ENCODE measurements around the gene OARD1. TPM values are rescaled to one million over a fixed set of nuclear protein-coding genes. Genes with fewer than 3 reads are reported as not detected.

Gene OARD1
- total and polyA plus RNA-seq, 10 of the 15 experiments (the other 5 are each of a cell fraction or from before 2014, with no cell fraction given) = 19.0 to 63.5 (median 43.6) TPM

DNA sequence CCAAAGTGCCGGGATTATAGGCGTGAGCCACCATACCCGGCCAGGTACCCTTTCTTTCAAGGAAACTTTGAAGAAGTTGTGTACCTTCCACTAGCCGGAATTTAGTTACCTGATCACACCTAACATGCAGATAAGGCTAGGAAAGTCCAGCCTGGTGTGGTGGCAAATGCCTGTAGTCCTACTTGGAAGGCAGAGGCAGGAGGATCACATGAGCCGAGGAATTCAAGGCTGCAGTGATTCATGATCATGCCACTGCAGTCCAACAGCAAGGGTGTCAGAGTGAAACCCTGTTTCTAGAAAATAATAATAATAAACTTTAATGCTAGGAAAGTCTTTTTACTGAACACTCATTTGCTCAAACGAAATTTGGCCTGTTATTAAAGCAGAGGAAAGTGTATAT is 21.6 kb upstream of the OARD1 start:
- Histone ChIP-seq H3K27me3 (replicated peaks in 1 of 2; ENCODE audit: control insufficient read depth in 2 of 2, insufficient read depth in 2 of 2, low read length in 1 of 2) (no peaks in the 10 kb centered on the region), H3K4me2 (ENCODE audit: control insufficient read depth, insufficient read depth) (no peak overlapping the region), H2AFZ (ENCODE audit: control insufficient read depth, low read depth, low read length) (no peak overlapping the region), H3K27ac (ENCODE audit: control insufficient read depth, insufficient read depth) (no peak overlapping the region), H3K9ac (ENCODE audit: control insufficient read depth, insufficient read depth, low read length) (no peak overlapping the region), H3K4me1 (ENCODE audit: control insufficient read depth, insufficient read depth, low read length) (no peaks in the 10 kb centered on the region), H3K36me3 (ENCODE audit: control insufficient read depth in 2 of 2, insufficient read depth in 2 of 2, low read length in 1 of 2) (peaks cover 15 to 57% of the 10 kb centered on the region in 2 experiments), H4K20me1 (ENCODE audit: control insufficient read depth, insufficient read depth) (no peaks in the 10 kb centered on the region), H3K9me3 (replicated peaks; ENCODE audit: control insufficient read depth, insufficient read depth, low read length) (no peaks in the 10 kb centered on the region), H3K79me2 (ENCODE audit: control insufficient read depth, insufficient read depth, low read length) (no peaks in the 10 kb centered on the region), H3K4me3 (no peak overlapping the region)
- SMC1A ChIA-PET (ENCODE audit: uncharacterized antibody, unreplicated experiment) = interaction anchor here (2.1 kb wide), 1 partner anchor 226 kb away, joined by 12 read pairs; no protein-coding TSS in a partner anchor
- intact Hi-C loops (cut with micrococcal nuclease; ENCODE audit: unreplicated experiment) (loop anchor here (2.0 kb wide), 1 partner anchor 225 kb away; no protein-coding TSS in a partner anchor), in situ Hi-C loops (cut with MboI) (no loop called here)
- TF ChIP-seq MEF2A (IDR thresholded peaks at IDR 0.05; ENCODE audit: insufficient read depth, low read depth, low read length) (no peak), TCF12 (IDR thresholded peaks at IDR 0.05; ENCODE audit: low read depth, low read length) (no peak), SMARCA5 (IDR thresholded peaks at IDR 0.05) (no peak)
- TF ChIP-seq, protein P1, sequence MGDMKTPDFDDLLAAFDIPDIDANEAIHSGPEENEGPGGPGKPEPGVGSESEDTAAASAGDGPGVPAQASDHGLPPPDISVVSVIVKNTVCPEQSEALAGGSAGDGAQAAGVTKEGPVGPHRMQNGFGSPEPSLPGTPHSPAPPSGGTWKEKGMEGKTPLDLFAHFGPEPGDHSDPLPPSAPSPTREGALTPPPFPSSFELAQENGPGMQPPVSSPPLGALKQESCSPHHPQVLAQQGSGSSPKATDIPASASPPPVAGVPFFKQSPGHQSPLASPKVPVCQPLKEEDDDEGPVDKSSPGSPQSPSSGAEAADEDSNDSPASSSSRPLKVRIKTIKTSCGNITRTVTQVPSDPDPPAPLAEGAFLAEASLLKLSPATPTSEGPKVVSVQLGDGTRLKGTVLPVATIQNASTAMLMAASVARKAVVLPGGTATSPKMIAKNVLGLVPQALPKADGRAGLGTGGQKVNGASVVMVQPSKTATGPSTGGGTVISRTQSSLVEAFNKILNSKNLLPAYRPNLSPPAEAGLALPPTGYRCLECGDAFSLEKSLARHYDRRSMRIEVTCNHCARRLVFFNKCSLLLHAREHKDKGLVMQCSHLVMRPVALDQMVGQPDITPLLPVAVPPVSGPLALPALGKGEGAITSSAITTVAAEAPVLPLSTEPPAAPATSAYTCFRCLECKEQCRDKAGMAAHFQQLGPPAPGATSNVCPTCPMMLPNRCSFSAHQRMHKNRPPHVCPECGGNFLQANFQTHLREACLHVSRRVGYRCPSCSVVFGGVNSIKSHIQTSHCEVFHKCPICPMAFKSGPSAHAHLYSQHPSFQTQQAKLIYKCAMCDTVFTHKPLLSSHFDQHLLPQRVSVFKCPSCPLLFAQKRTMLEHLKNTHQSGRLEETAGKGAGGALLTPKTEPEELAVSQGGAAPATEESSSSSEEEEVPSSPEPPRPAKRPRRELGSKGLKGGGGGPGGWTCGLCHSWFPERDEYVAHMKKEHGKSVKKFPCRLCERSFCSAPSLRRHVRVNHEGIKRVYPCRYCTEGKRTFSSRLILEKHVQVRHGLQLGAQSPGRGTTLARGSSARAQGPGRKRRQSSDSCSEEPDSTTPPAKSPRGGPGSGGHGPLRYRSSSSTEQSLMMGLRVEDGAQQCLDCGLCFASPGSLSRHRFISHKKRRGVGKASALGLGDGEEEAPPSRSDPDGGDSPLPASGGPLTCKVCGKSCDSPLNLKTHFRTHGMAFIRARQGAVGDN (IDR thresholded peaks at IDR 0.05) = no peak
- WGBS (ENCODE audit: insufficient coverage, insufficient replicate concordance, low lambda C conversion rate, missing lambda C conversion rate) = 82% methylated on average over 6 of the region's 6 CpGs
- no TSS peak for BruUV-seq (replicated peaks)
- POLR2A ChIA-PET = interaction anchor here (0.6 kb wide), 1 partner anchor 232 kb away, joined by 4 read pairs; no protein-coding TSS in a partner anchor
- DNase-seq (ENCODE audit: low read depth, low spot score) (no peak), ATAC-seq (no peak), FAIRE-seq (no peak)
- RAD21 ChIA-PET (ENCODE audit: unreplicated experiment) = no interaction called here
- CTCF ChIA-PET = interaction anchor here (0.6 to 3.2 kb wide), 5 partner anchors 83 to 240 kb away, joined by 3 to 49 read pairs (median 4); no protein-coding TSS in a partner anchor

All from GM12878 (cell line).